Effector memory CD4-positive, alpha-beta T cell (primary cell): ENCODE results near the gene CFTR.

ENCODE experiments used
- DNase-seq, 3 donors: peaks; one replicate each; pipeline ENCODE4 v3.0.0-alpha.2; 2020
- H3K27ac ChIP-seq: 2 replicates; pipeline ENCODE4 v1.7.0; 2013; ENCODE audit warnings: mild to moderate bottlenecking, low read length, moderate library complexity; ENCODE audit not compliant: insufficient read depth, poor library complexity, severe bottlenecking
- H3K27me3 ChIP-seq: replicated peaks from 2 replicates; pipeline ENCODE4 v1.7.0; 2013; ENCODE audit warnings: mild to moderate bottlenecking, low read length; ENCODE audit not compliant: insufficient read depth, control insufficient read depth, poor library complexity, severe bottlenecking
- H3K36me3 ChIP-seq: 2 replicates; pipeline ENCODE4 v1.7.0; 2013; ENCODE audit warnings: mild to moderate bottlenecking, low read length, moderate library complexity; ENCODE audit not compliant: control insufficient read depth, insufficient read depth
- H3K4me1 ChIP-seq: 2 replicates; pipeline ENCODE4 v1.7.0; 2013; ENCODE audit warnings: low read length, mild to moderate bottlenecking; ENCODE audit not compliant: control insufficient read depth, insufficient read depth, poor library complexity, severe bottlenecking
- H3K4me3 ChIP-seq: 2 replicates; pipeline ENCODE4 v1.7.0; 2013; ENCODE audit warnings: low read length, low read depth, mild to moderate bottlenecking; ENCODE audit not compliant: insufficient read depth, poor library complexity, severe bottlenecking
- H3K9me3 ChIP-seq: 2 replicates; pipeline ENCODE4 v1.7.0; 2013; ENCODE audit warnings: mild to moderate bottlenecking, low read length, moderate library complexity; ENCODE audit not compliant: control insufficient read depth

Gene CFTR

DNA sequence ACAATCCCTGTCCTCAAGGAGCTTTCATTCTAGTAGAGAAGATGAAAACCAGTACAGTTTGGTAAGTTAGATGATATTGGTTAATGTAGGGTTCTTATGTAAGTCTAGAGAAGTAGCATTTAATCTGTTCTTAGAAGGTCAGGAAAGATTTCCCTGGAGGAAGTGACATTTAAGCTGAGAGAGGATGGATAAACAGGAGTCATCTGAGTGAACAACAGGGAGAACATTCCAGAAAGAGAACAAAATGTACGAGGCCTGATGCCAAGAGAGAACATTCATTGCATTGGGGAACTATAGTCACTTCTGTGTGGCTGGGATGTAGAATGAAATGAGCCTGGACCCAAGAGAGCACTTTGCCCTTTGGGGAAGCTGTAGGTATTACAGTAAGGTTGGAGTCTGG lies 88.0 kb downstream of the CFTR start:
- Histone ChIP-seq H3K27ac (no peak overlapping the region), H3K27me3 (no peaks in the 10 kb centered on the region), H3K36me3 (no peaks in the 10 kb centered on the region), H3K9me3 (no peaks in the 10 kb centered on the region), H3K4me1 (no peaks in the 10 kb centered on the region), H3K4me3 (no peak overlapping the region)
- no peak for DNase-seq

DNA sequence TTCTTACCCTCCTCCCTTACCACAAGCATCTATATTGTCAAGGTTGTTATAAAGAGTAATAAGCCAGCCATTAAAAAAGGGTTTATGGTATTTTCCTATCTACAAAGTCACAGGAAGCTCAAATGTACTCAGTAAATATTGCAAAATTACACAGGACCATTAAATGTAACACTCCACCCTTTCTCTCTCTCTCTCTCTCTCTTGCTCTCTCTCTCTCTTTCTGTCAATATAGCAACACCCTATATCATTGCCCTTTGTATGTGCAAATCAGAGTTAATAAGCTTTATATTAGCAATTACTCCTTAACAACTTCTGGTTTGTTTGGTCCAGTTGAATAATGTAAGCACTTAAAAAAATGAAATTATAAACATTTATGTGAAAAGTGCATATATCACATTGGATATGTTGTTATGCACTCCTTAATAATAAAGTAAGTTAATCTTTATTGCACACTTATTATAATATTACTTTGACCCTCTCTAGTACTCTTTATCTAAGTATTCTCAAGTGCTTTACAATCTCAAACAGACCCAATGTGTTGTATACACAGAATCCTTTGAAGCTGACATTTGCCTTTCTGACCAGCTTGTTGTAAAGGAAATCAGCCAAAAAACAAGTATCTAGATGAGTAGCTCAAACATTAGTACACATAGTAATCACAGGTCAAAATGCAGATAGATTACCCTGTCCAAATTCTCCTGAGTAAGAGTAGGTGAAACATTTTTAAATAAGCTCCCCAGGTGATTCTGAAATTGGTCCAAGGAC lies 93.2 kb downstream of the CFTR start:
- no peak for DNase-seq
- Histone ChIP-seq H3K36me3 (no peaks in the 10 kb centered on the region), H3K27ac (no peak overlapping the region), H3K4me1 (no peaks in the 10 kb centered on the region), H3K9me3 (no peaks in the 10 kb centered on the region), H3K27me3 (no peaks in the 10 kb centered on the region), H3K4me3 (no peak overlapping the region)

DNA sequence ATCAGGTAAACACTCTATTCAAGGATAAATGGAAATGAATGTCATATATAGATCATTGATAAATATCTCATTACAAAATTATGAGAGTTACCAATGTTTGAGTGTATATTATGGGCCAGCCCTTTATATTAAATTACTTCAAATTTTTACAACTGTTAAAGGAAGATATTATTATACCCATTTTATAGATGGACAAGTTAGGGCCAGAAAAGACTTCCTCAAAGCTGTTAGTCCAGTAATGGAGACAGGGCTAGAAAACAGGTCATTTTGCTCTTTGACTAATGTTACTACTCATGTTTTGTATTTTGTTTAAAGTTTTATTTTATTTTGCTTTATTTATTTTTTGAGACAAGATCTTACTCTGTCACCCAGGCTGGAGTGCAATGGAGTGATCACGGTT lies 101.6 kb downstream of the CFTR start:
- H3K36me3 ChIP-seq, result no peaks in the 10 kb centered on the region
- no peak overlapping the region for H3K27ac ChIP-seq
- DNase-seq, result no peak
- H3K4me1 ChIP-seq, result no peaks in the 10 kb centered on the region
- H3K4me3 ChIP-seq, result no peak overlapping the region
- H3K27me3 ChIP-seq, result no peaks in the 10 kb centered on the region
- no peaks in the 10 kb centered on the region for H3K9me3 ChIP-seq

DNA sequence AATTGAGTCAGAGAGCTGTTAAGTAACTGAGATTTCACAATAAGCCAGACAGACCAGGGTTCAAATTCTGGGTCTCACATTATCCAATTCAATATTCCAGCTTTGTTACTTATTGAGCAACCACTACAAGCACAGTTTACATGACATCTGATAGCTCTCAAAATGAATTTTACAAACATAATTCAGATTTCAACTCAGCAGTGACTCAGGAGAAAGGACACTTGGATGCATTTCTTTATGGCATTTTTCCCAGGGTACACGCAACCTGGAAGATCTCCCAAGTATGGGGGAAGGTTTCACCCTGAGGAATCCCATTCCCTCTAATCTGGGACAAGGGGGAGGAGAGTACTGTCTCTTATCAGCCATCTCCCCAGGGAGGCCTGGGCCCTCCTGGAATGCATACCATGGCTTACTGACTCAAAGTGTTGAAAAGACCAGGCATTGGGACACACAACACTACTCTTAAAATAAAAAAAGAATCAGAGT lies 102.4 kb downstream of the CFTR start:
- no peak overlapping the region for H3K4me3 ChIP-seq
- no peaks in the 10 kb centered on the region for H3K4me1 ChIP-seq
- H3K27ac ChIP-seq, result no peak overlapping the region

DNA sequence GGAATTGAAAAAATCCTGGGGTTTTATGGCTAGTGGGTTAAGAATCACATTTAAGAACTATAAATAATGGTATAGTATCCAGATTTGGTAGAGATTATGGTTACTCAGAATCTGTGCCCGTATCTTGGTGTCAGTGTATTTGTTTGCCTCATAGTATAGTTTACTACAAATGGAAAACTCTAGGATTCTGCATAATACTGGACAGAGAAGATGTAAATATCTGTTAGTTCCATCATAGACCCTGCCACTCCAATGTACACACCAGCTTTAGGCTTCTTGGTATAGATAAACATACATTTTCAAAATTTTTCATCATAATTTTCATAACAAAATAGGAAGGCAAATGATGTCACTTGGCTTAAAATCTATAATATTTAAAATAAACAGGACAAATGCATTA lies 108.1 kb downstream of the CFTR start:
- no peaks in the 10 kb centered on the region for H3K4me1 ChIP-seq
- H3K36me3 ChIP-seq, result no peaks in the 10 kb centered on the region
- no peaks in the 10 kb centered on the region for H3K9me3 ChIP-seq
- H3K4me3 ChIP-seq, result no peak overlapping the region
- H3K27ac ChIP-seq, result no peak overlapping the region
- no peaks in the 10 kb centered on the region for H3K27me3 ChIP-seq
- no peak for DNase-seq

More for the DNA sequence above, 102.4 kb downstream of the CFTR start:
- Histone ChIP-seq H3K36me3 (no peaks in the 10 kb centered on the region), H3K27me3 (no peaks in the 10 kb centered on the region), H3K9me3 (no peaks in the 10 kb centered on the region)
- DNase-seq, result no peak

DNA sequence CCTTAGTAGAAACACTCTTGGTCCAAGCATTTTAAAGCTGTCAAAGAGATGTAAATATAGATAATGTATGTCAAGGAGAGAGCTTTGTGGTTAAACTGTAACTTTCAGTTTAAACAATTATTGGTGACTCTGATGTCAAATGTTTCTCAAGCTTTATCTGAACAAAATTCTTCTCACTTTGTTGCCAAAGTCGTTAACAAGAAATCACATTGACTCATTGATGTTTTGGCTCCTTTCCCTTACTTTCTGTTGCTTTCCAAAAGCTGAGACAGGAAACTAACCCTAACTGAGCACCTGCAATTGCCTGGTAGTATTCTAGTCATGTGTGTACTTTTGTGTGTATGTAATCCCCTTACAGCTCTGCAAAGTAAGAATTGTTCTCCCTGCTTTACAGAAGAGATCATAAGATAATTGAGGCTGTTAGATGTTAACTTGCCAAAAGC lies 108.5 kb downstream of the CFTR start:
- no peak overlapping the region for H3K4me3 ChIP-seq
- H3K36me3 ChIP-seq, result no peaks in the 10 kb centered on the region
- no peak for DNase-seq
- H3K4me1 ChIP-seq, result no peaks in the 10 kb centered on the region
- H3K9me3 ChIP-seq, result no peaks in the 10 kb centered on the region
- no peaks in the 10 kb centered on the region for H3K27me3 ChIP-seq
- H3K27ac ChIP-seq, result no peak overlapping the region

DNA sequence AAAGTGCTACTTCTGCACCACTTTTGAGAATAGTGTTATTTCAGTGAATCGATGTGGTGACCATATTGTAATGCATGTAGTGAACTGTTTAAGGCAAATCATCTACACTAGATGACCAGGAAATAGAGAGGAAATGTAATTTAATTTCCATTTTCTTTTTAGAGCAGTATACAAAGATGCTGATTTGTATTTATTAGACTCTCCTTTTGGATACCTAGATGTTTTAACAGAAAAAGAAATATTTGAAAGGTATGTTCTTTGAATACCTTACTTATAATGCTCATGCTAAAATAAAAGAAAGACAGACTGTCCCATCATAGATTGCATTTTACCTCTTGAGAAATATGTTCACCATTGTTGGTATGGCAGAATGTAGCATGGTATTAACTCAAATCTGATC lies 110.4 kb downstream of the CFTR start:
- no peaks in the 10 kb centered on the region for H3K27me3 ChIP-seq
- H3K36me3 ChIP-seq, result no peaks in the 10 kb centered on the region
- no peaks in the 10 kb centered on the region for H3K9me3 ChIP-seq
- H3K27ac ChIP-seq, result no peak overlapping the region
- no peak for DNase-seq
- no peak overlapping the region for H3K4me3 ChIP-seq
- no peaks in the 10 kb centered on the region for H3K4me1 ChIP-seq

DNA sequence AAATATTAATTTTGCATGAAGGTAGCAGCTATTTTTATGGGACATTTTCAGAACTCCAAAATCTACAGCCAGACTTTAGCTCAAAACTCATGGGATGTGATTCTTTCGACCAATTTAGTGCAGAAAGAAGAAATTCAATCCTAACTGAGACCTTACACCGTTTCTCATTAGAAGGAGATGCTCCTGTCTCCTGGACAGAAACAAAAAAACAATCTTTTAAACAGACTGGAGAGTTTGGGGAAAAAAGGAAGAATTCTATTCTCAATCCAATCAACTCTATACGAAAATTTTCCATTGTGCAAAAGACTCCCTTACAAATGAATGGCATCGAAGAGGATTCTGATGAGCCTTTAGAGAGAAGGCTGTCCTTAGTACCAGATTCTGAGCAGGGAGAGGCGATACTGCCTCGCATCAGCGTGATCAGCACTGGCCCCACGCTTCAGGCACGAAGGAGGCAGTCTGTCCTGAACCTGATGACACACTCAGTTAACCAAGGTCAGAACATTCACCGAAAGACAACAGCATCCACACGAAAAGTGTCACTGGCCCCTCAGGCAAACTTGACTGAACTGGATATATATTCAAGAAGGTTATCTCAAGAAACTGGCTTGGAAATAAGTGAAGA lies 112.3 kb downstream of the CFTR start:
- no peaks in the 10 kb centered on the region for H3K9me3 ChIP-seq
- no peaks in the 10 kb centered on the region for H3K36me3 ChIP-seq
- H3K27ac ChIP-seq, result no peak overlapping the region
- H3K4me3 ChIP-seq, result no peak overlapping the region
- no peak for DNase-seq
- no peaks in the 10 kb centered on the region for H3K4me1 ChIP-seq
- H3K27me3 ChIP-seq, result no peaks in the 10 kb centered on the region

DNA sequence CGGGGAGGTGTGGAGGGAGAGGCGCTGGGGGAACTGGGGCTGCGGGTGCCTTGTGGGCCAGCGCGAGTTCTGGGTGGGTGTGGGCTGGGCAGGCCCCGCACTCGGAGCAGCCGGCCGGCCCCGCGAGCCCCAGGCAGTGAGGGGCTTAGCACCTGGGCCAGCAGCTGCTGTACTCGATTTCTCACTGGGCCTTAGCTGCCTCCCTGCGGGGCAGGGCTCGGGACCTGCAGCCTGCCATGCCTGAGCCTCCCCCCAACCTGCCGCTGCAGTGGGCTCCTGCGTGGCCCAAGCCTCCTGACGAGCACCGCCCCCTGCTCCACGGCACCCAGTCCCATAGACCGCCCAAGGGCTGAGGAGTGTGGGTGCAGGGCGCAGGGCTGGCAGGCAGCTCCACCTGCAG lies 116.3 kb downstream of the CFTR start:
- Histone ChIP-seq H3K4me3 (no peak overlapping the region), H3K27ac (no peak overlapping the region), H3K36me3 (no peaks in the 10 kb centered on the region), H3K27me3 (no peaks in the 10 kb centered on the region), H3K9me3 (no peaks in the 10 kb centered on the region), H3K4me1 (no peaks in the 10 kb centered on the region)
- DNase-seq, result no peak

DNA sequence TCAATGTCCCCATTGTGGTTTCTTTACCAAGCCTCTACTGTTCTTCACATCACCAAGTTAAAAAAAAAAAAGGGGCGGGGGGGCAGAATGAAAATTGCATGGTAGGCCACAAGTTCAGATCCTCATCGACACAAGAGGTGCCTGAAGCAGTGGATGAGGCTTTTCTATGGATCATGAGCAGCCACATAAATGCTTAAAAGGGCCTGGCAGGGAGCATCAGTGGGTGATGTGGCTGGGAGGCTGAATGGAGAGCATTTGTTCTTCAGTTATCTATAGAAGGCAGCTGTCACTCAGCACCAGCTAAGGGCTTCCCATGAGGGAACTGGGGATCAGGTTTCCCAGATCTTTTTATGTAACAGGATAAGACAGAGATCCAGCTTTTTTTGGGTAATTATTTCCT lies 117.9 kb downstream of the CFTR start:
- no peaks in the 10 kb centered on the region for H3K27me3 ChIP-seq
- no peak for DNase-seq
- H3K36me3 ChIP-seq, result no peaks in the 10 kb centered on the region
- H3K27ac ChIP-seq, result no peak overlapping the region
- no peak overlapping the region for H3K4me3 ChIP-seq
- H3K4me1 ChIP-seq, result no peaks in the 10 kb centered on the region
- no peaks in the 10 kb centered on the region for H3K9me3 ChIP-seq
